Measurements from ENCODE around the gene HM13. TPM values are rescaled to one million over a fixed set of nuclear protein-coding genes. Genes with fewer than 3 reads are reported as not detected.

HM13 gene
- total and polyA plus RNA-seq, 4 donors, result 57.6 to 210 (median 99.1) TPM

DNA sequence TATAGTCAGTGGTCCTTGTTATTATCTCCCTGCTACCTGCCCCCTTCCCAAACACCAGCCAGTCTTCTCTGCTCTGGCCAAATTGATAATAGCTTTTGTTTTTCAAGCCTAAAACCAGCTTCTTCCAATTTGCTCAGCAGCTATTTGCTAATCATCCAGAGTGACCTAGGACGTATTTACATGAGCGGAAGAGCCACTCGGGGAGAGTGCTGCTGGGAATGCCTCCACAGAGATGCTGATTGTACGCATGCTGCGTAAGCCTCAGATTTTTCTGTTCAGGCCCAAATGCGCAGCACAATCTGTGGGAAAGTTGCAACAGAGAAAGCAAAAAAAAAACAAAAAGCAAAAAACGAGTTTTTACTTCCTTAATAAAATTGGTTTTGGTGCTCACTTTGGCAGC lies 66.5 kb downstream of the HM13 start:
- no peak overlapping the region for H3K27ac ChIP-seq (ENCODE audit: low read depth in 1 of 2, low read length in 2 of 2)

DNA sequence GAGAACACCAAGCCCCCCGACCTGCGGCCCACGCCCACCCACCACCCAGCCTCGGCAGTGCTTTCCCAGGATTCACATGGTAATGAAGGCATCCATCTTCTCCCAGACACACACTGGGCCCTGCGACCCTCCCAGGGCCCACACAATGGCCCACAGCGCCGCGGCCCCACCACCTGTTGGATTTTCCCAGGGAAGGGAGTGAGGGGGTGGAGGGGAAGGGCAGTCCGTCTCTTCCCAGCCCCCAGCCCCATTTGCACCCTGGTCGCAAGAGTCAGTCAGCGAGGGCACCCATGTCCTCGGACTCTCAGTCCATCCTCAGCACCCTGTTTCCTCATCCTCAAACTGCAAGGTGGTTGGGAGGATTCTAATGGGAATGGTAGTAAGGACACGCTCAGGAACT lies 67.1 kb downstream of the HM13 start:
- no peak for DNase-seq (ENCODE audit: low spot score)
- Histone ChIP-seq H3K36me3 (ENCODE audit: control insufficient read depth in 4 of 4, insufficient read depth in 3 of 4, low read depth in 1 of 4, low read length in 3 of 4) (no peaks in the 10 kb centered on the region), H3K4me3 (ENCODE audit: low read depth in 1 of 3, low read length in 3 of 3) (no peak overlapping the region), H3K27ac (ENCODE audit: low read depth in 1 of 2, low read length in 2 of 2) (no peak overlapping the region), H3K9me3 (ENCODE audit: control insufficient read depth in 4 of 4, low read length in 3 of 4) (no peaks in the 10 kb centered on the region), H3K27me3 (ENCODE audit: control insufficient read depth in 4 of 4, insufficient read depth in 4 of 4, low read length in 3 of 4) (no peaks in the 10 kb centered on the region), H3K9ac (ENCODE audit: low read depth in 1 of 2, low read length in 2 of 2) (no peak overlapping the region), H3K4me1 (ENCODE audit: control insufficient read depth in 4 of 4, insufficient read depth in 4 of 4, low read length in 3 of 4) (no peaks in the 10 kb centered on the region)
- TF ChIP-seq JUND (IDR thresholded peaks at IDR 0.05), result no peak
- TF ChIP-seq FOXA1 (IDR thresholded peaks at IDR 0.05), result no peak
- TF ChIP-seq HNF4G (IDR thresholded peaks at IDR 0.05), result no peak
- TF ChIP-seq, protein P1, sequence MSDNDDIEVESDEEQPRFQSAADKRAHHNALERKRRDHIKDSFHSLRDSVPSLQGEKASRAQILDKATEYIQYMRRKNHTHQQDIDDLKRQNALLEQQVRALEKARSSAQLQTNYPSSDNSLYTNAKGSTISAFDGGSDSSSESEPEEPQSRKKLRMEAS (IDR thresholded peaks at IDR 0.05), result no peak
- TF ChIP-seq, protein P2, sequence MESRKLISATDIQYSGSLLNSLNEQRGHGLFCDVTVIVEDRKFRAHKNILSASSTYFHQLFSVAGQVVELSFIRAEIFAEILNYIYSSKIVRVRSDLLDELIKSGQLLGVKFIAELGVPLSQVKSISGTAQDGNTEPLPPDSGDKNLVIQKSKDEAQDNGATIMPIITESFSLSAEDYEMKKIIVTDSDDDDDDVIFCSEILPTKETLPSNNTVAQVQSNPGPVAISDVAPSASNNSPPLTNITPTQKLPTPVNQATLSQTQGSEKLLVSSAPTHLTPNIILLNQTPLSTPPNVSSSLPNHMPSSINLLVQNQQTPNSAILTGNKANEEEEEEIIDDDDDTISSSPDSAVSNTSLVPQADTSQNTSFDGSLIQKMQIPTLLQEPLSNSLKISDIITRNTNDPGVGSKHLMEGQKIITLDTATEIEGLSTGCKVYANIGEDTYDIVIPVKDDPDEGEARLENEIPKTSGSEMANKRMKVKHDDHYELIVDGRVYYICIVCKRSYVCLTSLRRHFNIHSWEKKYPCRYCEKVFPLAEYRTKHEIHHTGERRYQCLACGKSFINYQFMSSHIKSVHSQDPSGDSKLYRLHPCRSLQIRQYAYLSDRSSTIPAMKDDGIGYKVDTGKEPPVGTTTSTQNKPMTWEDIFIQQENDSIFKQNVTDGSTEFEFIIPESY (IDR thresholded peaks at IDR 0.05), result no peak
- TF ChIP-seq, protein P3, sequence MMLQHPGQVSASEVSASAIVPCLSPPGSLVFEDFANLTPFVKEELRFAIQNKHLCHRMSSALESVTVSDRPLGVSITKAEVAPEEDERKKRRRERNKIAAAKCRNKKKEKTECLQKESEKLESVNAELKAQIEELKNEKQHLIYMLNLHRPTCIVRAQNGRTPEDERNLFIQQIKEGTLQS (IDR thresholded peaks at IDR 0.05), result no peak
- TF ChIP-seq GABPA (IDR thresholded peaks at IDR 0.05 in 1 of 2, conservative IDR thresholded peaks at IDR 0.05 in 1 of 2), result no peak
- TF ChIP-seq EGR1 (IDR thresholded peaks at IDR 0.05; ENCODE audit: low read depth in 2 of 2), result no peak
- TF ChIP-seq TAF1 (conservative IDR thresholded peaks at IDR 0.05), result no peak
- no peak for TF ChIP-seq RXRA (IDR thresholded peaks at IDR 0.05)
- TF ChIP-seq HNF4A (conservative IDR thresholded peaks at IDR 0.05), result no peak
- WGBS, result 94% methylated on average over 13 of the region's 13 CpGs

More for the DNA sequence above, 66.5 kb downstream of the HM13 start:
- no peak for DNase-seq (ENCODE audit: low spot score)
- TF ChIP-seq, protein P3 (IDR thresholded peaks at IDR 0.05), result no peak
- TF ChIP-seq RXRA (IDR thresholded peaks at IDR 0.05) (no peak), SP1 (IDR thresholded peaks at IDR 0.05) (no peak), NR2F2 (IDR thresholded peaks at IDR 0.05) (no peak), FOXA2 (IDR thresholded peaks at IDR 0.05) (no peak), GABPA (IDR thresholded peaks at IDR 0.05 in 1 of 2, conservative IDR thresholded peaks at IDR 0.05 in 1 of 2) (no peak)
- TF ChIP-seq, protein P4, sequence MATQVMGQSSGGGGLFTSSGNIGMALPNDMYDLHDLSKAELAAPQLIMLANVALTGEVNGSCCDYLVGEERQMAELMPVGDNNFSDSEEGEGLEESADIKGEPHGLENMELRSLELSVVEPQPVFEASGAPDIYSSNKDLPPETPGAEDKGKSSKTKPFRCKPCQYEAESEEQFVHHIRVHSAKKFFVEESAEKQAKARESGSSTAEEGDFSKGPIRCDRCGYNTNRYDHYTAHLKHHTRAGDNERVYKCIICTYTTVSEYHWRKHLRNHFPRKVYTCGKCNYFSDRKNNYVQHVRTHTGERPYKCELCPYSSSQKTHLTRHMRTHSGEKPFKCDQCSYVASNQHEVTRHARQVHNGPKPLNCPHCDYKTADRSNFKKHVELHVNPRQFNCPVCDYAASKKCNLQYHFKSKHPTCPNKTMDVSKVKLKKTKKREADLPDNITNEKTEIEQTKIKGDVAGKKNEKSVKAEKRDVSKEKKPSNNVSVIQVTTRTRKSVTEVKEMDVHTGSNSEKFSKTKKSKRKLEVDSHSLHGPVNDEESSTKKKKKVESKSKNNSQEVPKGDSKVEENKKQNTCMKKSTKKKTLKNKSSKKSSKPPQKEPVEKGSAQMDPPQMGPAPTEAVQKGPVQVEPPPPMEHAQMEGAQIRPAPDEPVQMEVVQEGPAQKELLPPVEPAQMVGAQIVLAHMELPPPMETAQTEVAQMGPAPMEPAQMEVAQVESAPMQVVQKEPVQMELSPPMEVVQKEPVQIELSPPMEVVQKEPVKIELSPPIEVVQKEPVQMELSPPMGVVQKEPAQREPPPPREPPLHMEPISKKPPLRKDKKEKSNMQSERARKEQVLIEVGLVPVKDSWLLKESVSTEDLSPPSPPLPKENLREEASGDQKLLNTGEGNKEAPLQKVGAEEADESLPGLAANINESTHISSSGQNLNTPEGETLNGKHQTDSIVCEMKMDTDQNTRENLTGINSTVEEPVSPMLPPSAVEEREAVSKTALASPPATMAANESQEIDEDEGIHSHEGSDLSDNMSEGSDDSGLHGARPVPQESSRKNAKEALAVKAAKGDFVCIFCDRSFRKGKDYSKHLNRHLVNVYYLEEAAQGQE (IDR thresholded peaks at IDR 0.05), result no peak
- no peaks in the 10 kb centered on the region for H3K4me1 ChIP-seq (ENCODE audit: control insufficient read depth in 4 of 4, insufficient read depth in 4 of 4, low read length in 3 of 4)
- no peaks in the 10 kb centered on the region for H3K27me3 ChIP-seq (ENCODE audit: control insufficient read depth in 4 of 4, insufficient read depth in 4 of 4, low read length in 3 of 4)
- H3K9ac ChIP-seq (ENCODE audit: low read depth in 1 of 2, low read length in 2 of 2), result no peak overlapping the region
- 82% methylated on average over 7 of the region's 7 CpGs for WGBS
- no peaks in the 10 kb centered on the region for H3K36me3 ChIP-seq (ENCODE audit: control insufficient read depth in 4 of 4, insufficient read depth in 3 of 4, low read depth in 1 of 4, low read length in 3 of 4)
- no peak overlapping the region for H3K4me3 ChIP-seq (ENCODE audit: low read depth in 1 of 3, low read length in 3 of 3)
- H3K9me3 ChIP-seq (ENCODE audit: control insufficient read depth in 4 of 4, low read length in 3 of 4), result no peaks in the 10 kb centered on the region

Data from liver (tissue), 9 donors.